NCI-H2196 treated with DMSO at 0.1 percent for 48 hours (cell line): ENCODE results near the gene AAGAB.

Source experiments
- DNase-seq: peaks from one replicate; lab custom pipeline; 2025; ENCODE audit not compliant: unreplicated experiment; lab: John Stamatoyannopoulos, UW

Gene AAGAB

DNA sequence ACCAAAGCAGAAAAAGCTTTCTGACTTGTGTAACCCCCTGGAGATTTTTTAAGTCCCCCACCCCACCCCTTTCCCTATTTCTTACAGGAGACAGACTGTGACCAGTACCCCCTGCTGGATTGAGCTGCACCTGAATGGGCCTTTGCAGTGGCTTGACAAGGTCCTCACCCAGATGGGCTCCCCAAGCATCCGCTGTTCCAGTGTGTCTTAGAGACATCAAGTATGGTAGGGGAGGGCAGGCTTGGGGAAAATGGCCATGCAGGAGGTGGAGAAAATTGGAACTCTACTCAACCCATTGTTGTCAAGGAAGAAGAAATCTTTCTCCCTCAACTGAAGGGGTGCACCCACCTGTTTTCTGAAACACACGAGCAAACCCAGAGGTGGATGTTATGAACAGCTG, 64.1 kb downstream of the AAGAB start:
- DNase-seq = no peak

DNA sequence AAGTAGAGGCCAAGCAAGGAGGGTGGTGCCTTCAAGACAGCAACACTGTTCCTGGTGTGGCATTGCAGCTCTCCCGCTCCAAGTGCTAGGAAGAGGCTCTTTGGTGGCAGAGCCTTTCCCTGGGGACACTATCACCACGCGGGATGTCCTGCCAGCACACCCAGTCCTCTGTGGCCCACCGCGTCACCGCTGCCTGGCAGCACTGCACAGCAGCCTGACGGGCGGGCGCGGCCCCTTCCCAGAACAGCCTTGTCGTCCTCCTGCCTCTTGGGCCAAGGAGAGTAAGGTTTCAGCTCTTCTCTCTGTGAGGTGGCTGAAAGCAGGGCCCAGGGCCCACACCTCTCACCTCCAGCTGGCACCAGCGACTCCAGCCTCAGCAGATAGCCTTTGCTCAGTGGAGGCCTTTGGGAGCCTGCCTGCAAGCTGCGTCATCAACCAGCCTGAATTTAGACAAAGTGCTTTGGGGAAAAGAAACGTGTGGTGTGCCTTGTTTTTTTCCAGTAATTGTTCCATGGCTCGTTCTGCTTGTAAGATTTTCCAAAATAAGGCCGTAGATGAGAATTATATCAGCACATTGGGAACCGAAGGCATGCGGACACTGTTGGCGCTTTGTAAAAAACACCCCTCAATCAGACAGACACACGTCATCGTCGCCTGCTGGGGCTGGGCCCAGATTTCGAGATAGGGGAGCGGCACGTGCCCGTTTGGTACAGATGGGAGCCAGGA, 65.0 kb downstream of the AAGAB start:
- DNase-seq = no peak

DNA sequence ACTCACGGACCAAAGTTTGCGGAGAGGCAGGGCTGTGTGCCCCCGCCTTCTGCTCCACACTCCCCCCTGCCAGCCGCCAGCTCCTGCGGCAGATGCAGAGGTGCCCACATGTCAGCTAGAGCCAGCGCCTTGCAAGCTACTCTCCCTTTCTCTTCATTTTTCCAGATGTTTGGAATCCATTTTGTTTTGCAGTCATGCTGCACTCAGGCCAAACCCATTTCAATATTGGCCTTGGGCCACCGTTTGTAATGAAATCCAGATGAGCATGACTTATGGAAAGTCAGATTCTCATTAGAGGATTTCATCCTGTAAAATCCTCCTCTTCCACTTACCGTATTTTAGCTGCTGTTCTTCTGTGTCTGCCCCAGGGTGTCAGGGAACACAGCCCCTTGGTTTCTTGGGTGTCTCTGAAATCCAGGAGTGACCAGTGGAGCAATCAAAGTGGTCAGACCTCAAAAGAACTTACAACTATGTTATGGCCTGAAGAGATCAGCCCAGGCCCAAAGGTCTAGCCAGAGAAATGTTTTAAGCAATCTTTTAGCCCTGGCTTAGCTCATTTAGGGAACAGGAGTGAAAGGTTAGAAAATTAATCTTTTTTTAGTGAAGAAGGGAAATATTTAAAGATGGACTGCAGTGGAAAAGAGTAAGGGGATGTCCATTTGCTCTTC, 65.8 kb downstream of the AAGAB start:
- no peak for DNase-seq

DNA sequence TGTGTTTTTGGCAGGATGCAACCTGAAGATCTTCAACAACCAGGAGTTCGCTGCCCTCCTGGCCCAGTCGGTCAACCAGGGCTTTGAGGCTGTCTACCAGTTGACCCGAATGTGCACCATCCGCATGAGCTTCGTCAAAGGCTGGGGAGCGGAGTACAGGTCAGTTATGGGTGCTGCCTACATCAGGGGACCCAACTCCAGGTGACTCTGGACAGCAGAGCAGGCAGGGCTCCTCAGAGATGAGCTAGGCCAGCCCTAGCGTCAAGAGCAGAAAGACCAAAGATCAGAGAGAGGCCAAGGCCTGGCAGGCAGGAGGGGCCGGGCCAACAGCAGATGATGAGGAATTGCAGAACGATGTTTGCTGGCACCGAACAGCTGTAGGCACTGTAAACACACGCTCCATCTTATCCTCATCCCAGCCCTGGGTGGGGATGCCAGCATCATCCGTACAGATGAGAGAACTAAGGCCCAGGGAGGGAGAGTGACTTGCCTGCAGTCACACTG, 67.1 kb downstream of the AAGAB start:
- DNase-seq = no peak

DNA sequence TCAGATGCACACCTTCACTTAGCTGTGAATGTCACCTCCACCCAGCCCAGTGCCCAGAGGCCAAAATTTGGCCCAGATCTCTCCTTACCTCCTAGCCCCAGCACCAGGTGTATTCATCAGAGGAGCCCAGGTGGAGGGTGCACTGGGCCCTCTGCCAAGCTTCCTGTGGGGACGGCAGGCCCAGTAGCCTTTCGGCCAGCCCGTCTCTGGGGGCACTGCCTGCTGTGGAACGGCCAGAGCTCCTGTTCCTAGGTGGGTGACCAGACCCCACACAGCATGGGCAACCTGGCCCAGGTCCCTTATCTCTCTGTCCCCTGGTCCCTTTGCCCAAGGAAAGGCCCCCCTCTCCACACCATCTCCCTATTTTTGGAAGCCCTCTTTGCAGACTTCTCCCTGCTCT, 67.8 kb downstream of the AAGAB start:
- no peak for DNase-seq

DNA sequence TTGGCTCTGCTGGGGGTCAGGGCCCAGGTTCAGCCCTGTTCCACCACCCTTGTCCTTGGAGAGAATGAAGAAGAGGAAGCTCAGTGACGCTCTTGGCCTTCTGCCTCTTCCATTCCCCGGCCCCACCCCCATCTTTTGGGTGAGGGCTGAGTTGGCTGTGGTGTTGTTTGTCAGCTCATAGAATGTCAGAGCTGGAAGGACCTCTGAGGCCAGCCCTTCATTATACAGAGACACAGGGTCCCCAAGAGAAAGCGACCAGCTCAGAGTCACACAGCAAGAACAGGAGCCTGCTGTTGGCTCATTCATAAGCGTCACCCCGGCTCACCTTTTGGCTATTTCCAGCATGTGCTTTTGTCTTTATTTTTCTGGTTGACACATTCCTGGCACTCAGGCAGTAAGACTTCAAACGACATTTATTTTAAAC, 68.2 kb downstream of the AAGAB start:
- no peak for DNase-seq

DNA sequence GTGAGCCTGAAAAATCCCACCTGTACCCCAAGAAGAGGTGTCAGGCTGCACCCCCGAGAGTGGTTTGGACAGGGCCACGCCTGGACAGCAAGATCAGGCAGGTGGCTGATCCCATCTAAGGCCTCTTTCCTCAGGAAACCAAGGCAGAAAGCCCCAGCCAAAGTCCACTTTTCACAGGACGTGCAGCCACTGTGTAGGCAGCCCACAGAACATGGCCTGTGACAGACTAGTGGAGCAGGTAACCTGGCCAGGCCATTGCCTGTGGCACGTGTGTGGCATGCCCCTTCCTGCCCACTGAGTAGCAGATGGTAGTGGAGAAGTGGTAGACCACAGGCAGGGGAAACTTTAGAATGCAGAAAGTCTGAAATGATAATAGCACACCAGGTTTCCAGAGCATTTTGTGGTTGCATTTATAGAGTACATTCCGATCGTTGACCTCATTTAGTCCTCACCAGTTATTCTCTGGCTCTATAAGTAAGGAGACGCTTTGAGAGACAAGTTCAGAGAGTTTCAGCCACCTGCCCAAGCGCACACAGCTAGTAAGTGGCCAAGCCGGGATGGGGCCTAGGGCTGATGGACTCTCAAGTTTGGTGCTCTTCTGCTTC, 68.7 kb downstream of the AAGAB start:
- no peak for DNase-seq

DNA sequence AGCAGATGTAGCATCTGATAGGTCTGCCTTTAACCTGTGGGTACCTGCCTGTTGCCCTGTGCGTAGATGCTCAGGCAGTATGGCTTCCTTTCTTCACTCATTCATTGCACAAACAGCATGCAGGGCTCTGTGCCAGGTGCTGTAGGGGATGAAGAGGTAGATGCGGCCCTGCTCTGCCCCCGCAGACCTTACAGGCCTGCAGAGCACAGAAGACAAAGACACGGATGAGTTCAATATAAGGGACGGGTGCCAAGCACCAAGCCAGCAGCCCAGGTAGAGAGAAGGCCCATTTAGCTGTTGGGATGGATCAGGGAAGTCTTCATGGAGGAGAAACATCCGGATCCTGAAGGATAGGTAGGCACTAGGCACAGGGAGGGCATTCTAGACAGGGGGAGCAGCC, 69.4 kb downstream of the AAGAB start:
- no peak for DNase-seq

DNA sequence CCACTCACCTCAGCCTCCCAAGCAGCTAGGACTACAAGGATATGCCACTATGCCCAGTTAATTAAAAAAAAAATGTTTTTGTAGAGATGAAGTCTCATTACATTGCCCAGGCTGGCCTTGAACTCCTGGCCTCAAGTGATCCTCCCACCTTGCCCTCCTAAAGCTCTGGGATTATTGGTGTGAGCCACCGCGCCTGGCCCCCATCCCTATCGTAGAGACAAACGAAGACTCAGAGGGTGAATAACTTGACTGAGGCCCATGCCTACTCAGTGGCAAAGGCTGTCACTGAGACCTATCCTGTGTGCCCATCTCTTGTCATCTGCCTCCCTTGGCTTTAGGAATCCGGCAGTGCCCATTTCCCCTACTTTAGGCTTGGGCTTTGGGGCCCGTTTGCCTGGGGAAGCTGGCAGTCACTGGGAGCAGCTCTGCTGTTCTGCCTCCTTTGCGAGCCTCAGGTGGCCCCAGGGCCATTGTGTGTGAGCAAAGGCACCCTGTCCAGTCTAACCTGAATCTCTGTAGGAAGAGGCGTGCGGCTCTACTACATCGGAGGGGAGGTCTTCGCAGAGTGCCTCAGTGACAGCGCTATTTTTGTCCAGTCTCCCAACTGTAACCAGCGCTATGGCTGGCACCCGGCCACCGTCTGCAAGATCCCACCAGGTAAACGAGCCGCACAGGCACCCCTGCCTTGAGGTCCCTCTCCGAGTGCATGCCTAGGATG, 70.1 kb downstream of the AAGAB start:
- no peak for DNase-seq

DNA sequence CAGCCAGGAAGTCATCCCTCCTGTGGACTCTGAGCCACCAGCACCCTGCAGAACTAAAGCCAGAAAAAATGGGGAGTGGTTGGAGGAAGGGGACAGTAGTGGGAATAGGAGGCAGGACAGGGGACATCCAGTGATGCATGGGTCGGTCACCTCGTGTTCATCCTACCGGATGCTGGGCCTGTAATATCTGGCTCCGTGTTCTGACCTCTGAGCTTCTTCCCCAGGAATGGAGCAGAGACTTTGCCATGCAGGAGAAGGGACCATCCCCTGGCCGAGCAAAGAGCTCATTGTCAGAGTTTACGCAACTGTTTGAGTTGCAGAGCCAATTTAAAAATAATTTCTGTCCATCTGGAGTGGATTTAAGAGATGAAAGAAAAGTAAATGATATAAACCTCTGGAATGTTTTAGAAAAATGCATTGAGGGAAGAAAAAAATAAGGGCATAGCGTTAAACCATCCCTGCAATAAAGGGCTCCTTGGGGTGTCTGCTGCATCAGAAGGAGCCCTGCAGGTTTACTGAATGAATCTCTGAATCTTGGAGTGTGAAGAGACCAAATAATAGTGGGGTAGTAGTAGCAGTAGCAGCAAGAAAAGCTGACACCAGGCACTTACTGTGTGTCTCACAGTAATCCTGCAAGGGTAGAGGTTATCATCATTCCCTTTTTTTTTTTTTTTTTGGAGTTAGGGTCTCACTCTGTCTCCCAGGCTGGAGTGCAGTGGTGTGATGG, 70.9 kb downstream of the AAGAB start:
- no peak for DNase-seq

DNA sequence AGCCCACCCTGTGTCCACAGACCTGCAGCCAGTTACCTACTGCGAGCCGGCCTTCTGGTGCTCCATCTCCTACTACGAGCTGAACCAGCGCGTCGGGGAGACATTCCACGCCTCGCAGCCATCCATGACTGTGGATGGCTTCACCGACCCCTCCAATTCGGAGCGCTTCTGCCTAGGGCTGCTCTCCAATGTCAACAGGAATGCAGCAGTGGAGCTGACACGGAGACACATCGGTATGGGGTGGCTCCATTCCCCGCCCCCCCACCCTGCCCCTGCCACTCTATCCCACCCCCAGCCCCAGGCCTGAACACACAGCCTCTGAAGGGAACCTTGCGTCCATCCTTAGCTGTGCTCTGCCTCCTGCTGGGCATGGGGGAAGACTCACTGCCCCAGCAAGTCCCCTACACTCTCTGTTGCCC, 73.2 kb downstream of the AAGAB start:
- DNase-seq = no peak

DNA sequence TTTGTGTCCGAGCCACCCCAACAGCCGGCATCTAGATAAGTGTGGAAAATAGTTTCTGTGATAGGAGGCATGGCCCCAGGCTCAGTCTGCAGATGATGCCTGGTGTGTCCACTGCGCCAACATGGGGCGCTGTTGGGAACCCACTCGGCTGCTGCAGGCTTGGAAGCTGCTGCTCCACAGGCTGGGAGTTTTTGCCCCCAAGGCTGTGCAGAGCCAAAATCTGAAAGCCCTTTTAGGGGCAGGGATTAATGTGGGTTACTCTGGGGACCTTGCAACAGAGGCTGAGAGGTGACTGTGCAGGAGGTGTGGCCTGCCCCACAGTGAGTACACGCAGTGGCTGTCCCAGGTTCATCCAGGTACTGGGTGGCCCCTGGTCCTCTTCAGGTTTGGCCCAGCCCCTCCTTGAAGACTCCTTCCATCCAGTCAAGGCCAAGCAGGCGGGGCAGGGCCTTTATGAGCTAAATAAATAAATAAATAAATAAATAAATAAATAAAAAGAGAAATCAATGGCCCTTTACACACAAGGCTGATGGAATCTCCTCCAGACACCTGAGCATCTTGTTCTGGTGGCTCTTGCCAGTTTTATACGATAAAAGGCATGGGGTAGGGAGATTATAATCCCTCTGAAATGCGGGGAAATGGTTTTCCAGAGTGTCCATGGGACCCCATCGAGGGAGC, 73.8 kb downstream of the AAGAB start:
- DNase-seq = no peak

DNA sequence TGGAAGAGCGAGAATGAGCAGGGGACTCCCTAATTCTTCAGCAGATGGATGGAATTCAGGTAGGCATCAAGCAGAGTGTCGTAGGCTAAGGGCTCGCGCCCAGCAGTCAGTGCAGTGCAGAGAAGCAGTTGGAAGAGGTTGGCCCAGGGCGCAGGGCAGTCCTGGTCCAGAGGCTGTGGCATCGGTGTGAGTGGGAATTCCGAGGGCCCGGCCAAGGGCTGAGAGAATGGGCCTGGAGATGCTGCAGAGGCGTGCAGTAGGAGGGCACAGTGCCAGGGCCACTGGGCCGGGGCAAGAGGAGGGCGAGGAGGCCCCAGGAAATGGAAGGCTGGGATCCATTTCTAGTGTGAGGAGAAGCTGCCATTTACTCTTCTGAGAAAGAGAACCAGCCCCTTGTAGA, 74.4 kb downstream of the AAGAB start:
- no peak for DNase-seq

DNA sequence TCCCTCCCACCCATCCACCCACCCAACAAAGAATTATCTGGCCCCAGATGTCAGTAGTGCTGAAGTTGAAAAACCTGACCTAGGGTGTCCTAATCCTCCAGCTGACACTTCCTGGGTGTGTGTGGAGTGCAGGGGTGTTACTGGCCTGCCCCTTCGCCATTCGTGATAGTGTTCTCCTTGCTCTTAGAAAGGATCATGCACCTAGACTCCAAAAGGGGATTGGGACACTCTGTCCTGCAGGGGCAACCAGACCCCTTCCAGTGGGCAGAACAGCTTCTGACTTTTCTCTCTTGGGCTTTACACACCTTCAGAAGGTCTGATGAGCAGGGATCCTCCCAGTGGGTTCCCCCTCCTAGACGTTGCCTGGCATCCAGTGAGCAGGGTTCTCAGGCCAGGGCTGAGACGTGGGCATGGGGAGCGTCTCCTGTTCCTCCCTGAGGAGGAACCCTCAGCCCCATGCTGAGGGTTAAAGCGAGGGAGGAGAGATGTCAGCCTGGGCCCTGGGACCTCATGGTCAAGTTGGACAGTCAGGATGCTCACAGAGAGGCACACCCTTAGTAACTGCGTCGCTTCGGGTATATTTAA, 75.0 kb downstream of the AAGAB start:
- DNase-seq = no peak

DNA sequence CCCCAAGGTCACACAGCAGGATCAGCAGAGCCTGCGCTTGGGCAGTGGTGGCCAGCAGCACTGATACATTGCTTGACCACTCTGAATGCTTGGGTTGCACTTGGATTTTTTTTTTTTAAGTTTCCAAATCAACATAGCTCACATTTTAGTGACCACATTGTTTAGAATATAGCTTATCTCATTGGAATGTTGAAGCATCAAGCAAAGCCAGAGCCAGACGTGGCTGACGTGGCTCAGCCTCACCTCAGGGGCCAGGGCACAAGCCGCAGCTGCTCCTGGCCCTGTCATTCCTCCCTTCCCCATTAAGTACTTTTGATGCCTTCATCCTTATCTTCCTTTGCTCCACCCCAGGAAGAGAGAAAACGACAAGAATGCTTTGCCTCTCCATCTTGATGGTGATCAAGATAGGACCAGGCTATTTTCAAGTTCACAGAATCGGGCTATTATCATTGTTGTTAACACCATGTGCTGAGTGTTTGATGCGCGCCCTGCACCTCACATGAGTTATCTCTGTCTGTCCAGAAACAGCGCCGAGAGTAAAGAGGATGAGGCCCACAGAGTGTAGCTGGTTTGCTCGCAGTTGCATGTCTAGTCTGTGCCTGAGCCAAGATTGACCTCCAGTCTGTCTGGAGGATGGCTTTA, 75.8 kb downstream of the AAGAB start:
- no peak for DNase-seq

DNA sequence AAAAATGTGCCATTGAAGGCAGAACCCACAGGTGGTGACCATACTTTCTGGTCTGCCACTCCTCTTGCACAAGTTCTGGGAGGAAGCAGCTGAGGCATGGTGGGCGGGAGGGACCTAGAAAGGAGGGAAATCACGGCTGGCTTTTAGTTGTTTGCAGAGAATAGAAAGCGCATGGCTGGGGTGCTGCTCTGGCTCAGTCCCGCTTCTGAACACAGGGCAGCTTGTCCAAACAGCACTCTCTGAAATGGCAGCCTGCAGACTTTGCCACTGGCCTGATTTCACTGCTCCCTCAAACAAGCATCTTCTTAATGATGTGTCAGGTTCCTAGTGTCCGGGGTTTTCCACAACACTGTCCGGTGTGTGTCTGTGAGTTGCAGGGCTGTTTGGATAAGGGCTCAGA, 76.7 kb downstream of the AAGAB start:
- no peak for DNase-seq

DNA sequence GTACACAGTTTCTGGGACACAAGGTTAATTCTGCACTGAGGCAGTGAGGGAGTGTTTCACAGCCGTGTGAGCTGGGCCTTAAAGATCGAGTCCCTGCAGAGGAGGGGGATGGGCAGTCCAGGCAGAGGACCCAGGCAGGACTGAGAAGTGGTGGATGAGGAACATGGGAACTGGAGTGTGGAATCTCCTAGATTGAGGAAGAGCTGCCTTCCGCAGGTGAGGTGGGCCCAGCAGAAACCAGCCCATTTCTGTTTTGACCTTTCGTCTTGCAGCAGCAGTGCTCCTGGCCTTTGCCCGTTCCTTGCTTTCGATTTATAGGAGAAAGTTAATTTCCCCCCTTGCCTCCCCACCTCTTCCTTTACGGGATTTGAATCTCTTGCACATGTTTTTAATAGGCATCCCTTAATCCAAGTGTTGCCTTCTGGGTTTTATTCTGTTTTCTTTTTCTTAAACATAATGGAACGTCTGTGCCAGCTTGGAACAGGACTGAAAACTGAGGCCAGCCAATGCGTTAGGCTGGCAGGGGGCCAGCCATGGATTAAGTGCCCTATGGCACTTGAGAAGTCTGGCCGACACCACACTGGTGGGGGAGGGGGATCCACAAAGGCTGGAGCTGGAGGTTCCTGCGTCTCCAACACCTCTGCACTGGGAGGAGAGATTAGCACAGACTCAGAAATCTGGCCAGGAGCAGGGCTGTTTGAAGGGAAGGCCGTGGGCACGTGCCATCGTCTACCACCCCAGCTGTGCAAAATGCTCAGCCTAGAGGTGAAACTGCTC, 78.1 kb downstream of the AAGAB start:
- DNase-seq = peak; percentile 5

DNA sequence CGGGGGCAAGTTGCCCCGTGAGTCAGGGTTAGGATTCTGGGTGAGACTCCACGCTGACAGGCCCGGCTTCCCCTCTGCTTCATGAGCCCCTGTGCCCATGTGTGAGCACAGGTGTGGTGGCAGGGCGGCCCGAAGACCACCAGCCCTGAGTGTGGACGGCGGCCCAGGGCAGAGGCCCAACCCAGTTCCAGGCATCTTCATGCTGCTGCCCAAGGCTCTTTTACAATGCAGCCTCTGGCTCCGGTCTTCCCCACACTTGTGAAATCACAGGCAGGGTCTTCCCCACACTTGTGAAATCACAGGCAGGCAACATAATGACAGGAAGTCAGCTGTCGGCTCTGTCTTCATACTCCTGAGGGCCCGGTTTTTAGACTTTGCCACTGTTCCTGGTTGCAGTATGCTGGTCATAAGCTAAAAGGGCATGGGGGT, 78.8 kb downstream of the AAGAB start:
- DNase-seq = no peak
